HG02943 (cell line): Measurements from ENCODE around the gene TNFRSF11A.

ENCODE experiments used
- ATAC-seq: cut with Tn5 transposase; IDR thresholded peaks from one replicate; pipeline ENCODE4 v1.9.1; 2021; ENCODE audit warnings: mild to moderate bottlenecking, low read depth, moderate library complexity; ENCODE audit not compliant: unreplicated experiment

The TNFRSF11A gene

GRCh38 chr18:62377131-62377807 lies 52.2 kb downstream of the TNFRSF11A start:
- ATAC-seq, result no peak

GRCh38 chr18:62379051-62379450 lies 53.9 kb downstream of the TNFRSF11A start:
- ATAC-seq, result no peak

GRCh38 chr18:62381373-62381772 lies 56.3 kb downstream of the TNFRSF11A start:
- ATAC-seq, result no peak

GRCh38 chr18:62384068-62384467 lies 59.0 kb downstream of the TNFRSF11A start:
- ATAC-seq, result no peak

GRCh38 chr18:62384610-62385097 lies 59.5 kb downstream of the TNFRSF11A start:
- no peak for ATAC-seq

GRCh38 chr18:62386091-62386490 lies 61.0 kb downstream of the TNFRSF11A start:
- ATAC-seq, result no peak

GRCh38 chr18:62386601-62387000 lies 61.5 kb downstream of the TNFRSF11A start:
- ATAC-seq, result no peak

- no peak for ATAC-seq
These were observed 62.1 kb downstream of the TNFRSF11A start for GRCh38 chr18:62387257-62387656.

- ATAC-seq, result no peak
These were observed 64.0 kb downstream of the TNFRSF11A start for GRCh38 chr18:62388855-62389760.

- ATAC-seq, result no peak
These were observed 64.8 kb downstream of the TNFRSF11A start for GRCh38 chr18:62389761-62390481.

GRCh38 chr18:62394006-62394763 lies 69.1 kb downstream of the TNFRSF11A start:
- no peak for ATAC-seq

GRCh38 chr18:62396381-62396780 lies 71.3 kb downstream of the TNFRSF11A start:
- no peak for ATAC-seq

GRCh38 chr18:62396967-62397366 lies 71.9 kb downstream of the TNFRSF11A start:
- no peak for ATAC-seq

- no peak for ATAC-seq
These were observed 73.2 kb downstream of the TNFRSF11A start for GRCh38 chr18:62398291-62398690.

- ATAC-seq, result no peak
These were observed 74.2 kb downstream of the TNFRSF11A start for GRCh38 chr18:62399276-62399675.

- ATAC-seq, result no peak
These were observed 74.7 kb downstream of the TNFRSF11A start for GRCh38 chr18:62399781-62400308.

- ATAC-seq, result no peak
These were observed 75.8 kb downstream of the TNFRSF11A start for GRCh38 chr18:62400916-62401315.

- no peak for ATAC-seq
These were observed 77.3 kb downstream of the TNFRSF11A start for GRCh38 chr18:62402342-62402948.

- no peak for ATAC-seq
These were observed 78.0 kb downstream of the TNFRSF11A start for GRCh38 chr18:62403120-62403519.

- ATAC-seq, result no peak
These were observed 79.8 kb downstream of the TNFRSF11A start for GRCh38 chr18:62404881-62405280.
